ENCODE measurements around the gene ASH1L. TPM values are rescaled to one million over a fixed set of nuclear protein-coding genes. Genes with fewer than 3 reads are reported as not detected.

ASH1L gene
- total and polyA plus RNA-seq, 9 of the 15 experiments (the other 6 are each of a cell fraction or from before 2014, with no cell fraction given): 2.0 to 23.3 (median 14.6) TPM

- ChIA-PET CTCF (ENCODE audit: low intra/inter-chr PET ratio) (no interaction called here), POLR2A (interaction anchor here (1.0 kb wide), 1 partner anchor 24 kb away, joined by 3 read pairs; no protein-coding TSS in a partner anchor)
- no peak overlapping the region for H3K4me2 ChIP-seq (ENCODE audit: insufficient read depth, low read length)
- DNase-seq (ENCODE audit: extremely low read depth in 1 of 4, low spot score in 3 of 4): no peak
- in situ Hi-C loops (cut with MboI) (no loop called here), intact Hi-C loops (cut with micrococcal nuclease) (no loop called here)
- no peaks in the 10 kb centered on the region for H3K27me3 ChIP-seq (ENCODE audit: control insufficient read depth in 2 of 2, insufficient read depth in 2 of 2, low read length in 2 of 2)
- H3K27ac ChIP-seq (ENCODE audit: extremely low read depth, low read depth, low read length): no peak overlapping the region
- no peak overlapping the region for H2AFZ ChIP-seq (ENCODE audit: low read depth, low read length)
- peaks cover 40% of the 10 kb centered on the region; the same call in 2 of the 3 replicates for H3K36me3 ChIP-seq (ENCODE audit: control insufficient read depth, insufficient read depth, low read length)
- H4K20me1 ChIP-seq (replicated peaks; ENCODE audit: control insufficient read depth, insufficient read depth, low read length): peaks cover 5% of the 10 kb centered on the region; the same call in 1 of the 2 replicates
- FAIRE-seq: no peak
- H3K9me1 ChIP-seq (ENCODE audit: control insufficient read depth, insufficient read depth, low read length): no peaks in the 10 kb centered on the region
- H3K9ac ChIP-seq (ENCODE audit: insufficient read depth in 1 of 2, low read depth in 2 of 2, low read length in 2 of 2): no peak overlapping the region
- peaks cover 3 to 5% of the 10 kb centered on the region in 2 experiments; a peak in 2 of 5 replicates for H3K4me1 ChIP-seq (replicated peaks in 1 of 2; ENCODE audit: control insufficient read depth in 2 of 2, insufficient read depth in 2 of 2, low read length in 2 of 2)
- TF ChIP-seq ZNF316 (IDR thresholded peaks at IDR 0.05): peak; percentile 68
- TF ChIP-seq TCF7 (IDR thresholded peaks at IDR 0.05; ENCODE audit: borderline replicate concordance): no peak
- TF ChIP-seq C11orf30 (IDR thresholded peaks at IDR 0.05; ENCODE audit: low read depth): peak; percentile 60; the same call in 1 of the 2 replicates
- TF ChIP-seq MAFK (IDR thresholded peaks at IDR 0.05; ENCODE audit: low read length): peak; percentile 54; the same call in 1 of the 2 replicates
- TF ChIP-seq MAFF (IDR thresholded peaks at IDR 0.05; ENCODE audit: low read length): peak; percentile 2; the same call in 1 of the 2 replicates
- no peak for TF ChIP-seq LARP7 (IDR thresholded peaks at IDR 0.05)
- TF ChIP-seq RBM22 (IDR thresholded peaks at IDR 0.05; ENCODE audit: low read depth, low read length, poor library complexity, severe bottlenecking): no peak
- ATAC-seq: no peak
- H3K79me2 ChIP-seq (ENCODE audit: control insufficient read depth, insufficient read depth, low read length): peaks cover 97% of the 10 kb centered on the region
- H3K4me3 ChIP-seq: no peak overlapping the region
- H3K9me3 ChIP-seq (replicated peaks; ENCODE audit: control insufficient read depth, insufficient read depth, low read depth, low read length): no peaks in the 10 kb centered on the region
- no TSS peak for BruUV-seq (replicated peaks)
Measured at GRCh38 chr1:155555915-155556314, 6.7 kb downstream of the ASH1L start.

DNA sequence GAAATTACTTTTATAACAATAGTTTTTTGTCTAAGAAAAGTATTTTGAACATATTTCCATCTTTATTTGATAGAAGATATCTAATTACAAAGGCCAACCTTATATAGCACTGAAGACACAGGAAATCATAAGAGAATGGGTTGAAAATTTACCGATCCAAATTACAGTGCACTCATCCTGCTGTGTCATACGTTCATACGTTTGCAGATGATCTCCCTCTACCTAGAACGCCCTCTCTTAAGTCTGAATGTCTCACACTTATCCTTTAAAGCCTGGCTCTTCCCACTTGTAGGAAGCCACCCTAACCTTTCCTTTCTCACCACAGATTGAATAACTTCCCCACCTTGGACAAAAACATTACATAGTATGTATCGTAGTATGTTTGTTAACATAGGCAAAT is 9.3 kb downstream of the ASH1L start:
- Histone ChIP-seq H3K9me3 (replicated peaks; ENCODE audit: control insufficient read depth, insufficient read depth, low read depth, low read length) (no peaks in the 10 kb centered on the region), H3K27me3 (ENCODE audit: control insufficient read depth in 2 of 2, insufficient read depth in 2 of 2, low read length in 2 of 2) (no peaks in the 10 kb centered on the region), H3K79me2 (ENCODE audit: control insufficient read depth, insufficient read depth, low read length) (peaks cover 98% of the 10 kb centered on the region), H3K4me2 (ENCODE audit: insufficient read depth, low read length) (no peak overlapping the region), H4K20me1 (replicated peaks; ENCODE audit: control insufficient read depth, insufficient read depth, low read length) (peaks cover 10% of the 10 kb centered on the region), H3K4me3 (no peak overlapping the region), H3K9ac (ENCODE audit: insufficient read depth in 1 of 2, low read depth in 2 of 2, low read length in 2 of 2) (no peak overlapping the region), H3K4me1 (replicated peaks in 1 of 2; ENCODE audit: control insufficient read depth in 2 of 2, insufficient read depth in 2 of 2, low read length in 2 of 2) (peaks cover 0 to 9% of the 10 kb centered on the region in 2 experiments; a peak in 2 of 5 replicates), H3K27ac (ENCODE audit: extremely low read depth, low read depth, low read length) (peak overlapping the region; percentile 53; the same call in 2 of the 3 replicates), H3K36me3 (ENCODE audit: control insufficient read depth, insufficient read depth, low read length) (peaks cover 33% of the 10 kb centered on the region; the same call in 2 of the 3 replicates), H3K9me1 (ENCODE audit: control insufficient read depth, insufficient read depth, low read length) (no peaks in the 10 kb centered on the region), H2AFZ (ENCODE audit: low read depth, low read length) (no peak overlapping the region)
- 17% methylated on average over 5 of the region's 5 CpGs for WGBS (ENCODE audit: insufficient coverage, low coverage, missing lambda C conversion rate)
- peak in 2 of 4 experiments; percentile 18 to 36 for DNase-seq (ENCODE audit: extremely low read depth in 1 of 4, low spot score in 3 of 4)
- in situ Hi-C loops (cut with MboI) (no loop called here), intact Hi-C loops (cut with micrococcal nuclease) (no loop called here)
- no peak for FAIRE-seq
- BruUV-seq (replicated peaks): no TSS peak
- POLR2A ChIA-PET: no interaction called here
- CTCF ChIA-PET (ENCODE audit: low intra/inter-chr PET ratio): no interaction called here
- peak; percentile 83 for ATAC-seq
- TF ChIP-seq NFE2 (IDR thresholded peaks at IDR 0.05; ENCODE audit: low read depth) (peak; percentile 60; the same call in 1 of the 2 replicates), PHTF2 (CRISPR knock-in tag; IDR thresholded peaks at IDR 0.05) (no peak), MAX (CRISPR knock-in tag; IDR thresholded peaks at IDR 0.05) (no peak), NCOA2 (IDR thresholded peaks at IDR 0.05; ENCODE audit: partially characterized antibody in 2 of 2) (no peak), SMARCB1 (IDR thresholded peaks at IDR 0.05; ENCODE audit: insufficient read length, low read depth) (no peak), KDM4B (IDR thresholded peaks at IDR 0.05; ENCODE audit: borderline replicate concordance in 2 of 2, low read depth in 1 of 2) (no peak), SUPT5H (IDR thresholded peaks at IDR 0.05) (no peak), ZNF778 (CRISPR knock-in tag; IDR thresholded peaks at IDR 0.05) (no peak), C11orf30 (IDR thresholded peaks at IDR 0.05; ENCODE audit: low read depth) (peak; percentile 55), GABPA (tag; conservative IDR thresholded peaks at IDR 0.05; ENCODE audit: low read depth) (no peak)
